Hepatocyte (in vitro differentiated cells): ENCODE results near the gene FAM227B.

Experiments
- CTCF ChIP-seq: fragments of 200-600 bp; sonication (generic); IDR thresholded peaks from 2 replicates; pipeline ENCODE4 v1.5.1; 2016; ENCODE audit warnings: antibody characterized with exemption, mild to moderate bottlenecking; ENCODE audit not compliant: poor library complexity
- EZH2 ChIP-seq: fragments of 200-600 bp; sonication (generic); IDR thresholded peaks from 2 replicates; pipeline ENCODE4 v1.6.1; 2016; ENCODE audit warnings: antibody characterized with exemption, mild to moderate bottlenecking, borderline replicate concordance
- EZH2phosphoT487 ChIP-seq: fragments of 200-600 bp; sonication (generic); IDR thresholded peaks from one replicate; pipeline ENCODE4 v1.6.1; 2018; ENCODE audit warnings: antibody characterized with exemption, mild to moderate bottlenecking, low read depth, moderate library complexity; ENCODE audit not compliant: unreplicated experiment, severe bottlenecking

DNA sequence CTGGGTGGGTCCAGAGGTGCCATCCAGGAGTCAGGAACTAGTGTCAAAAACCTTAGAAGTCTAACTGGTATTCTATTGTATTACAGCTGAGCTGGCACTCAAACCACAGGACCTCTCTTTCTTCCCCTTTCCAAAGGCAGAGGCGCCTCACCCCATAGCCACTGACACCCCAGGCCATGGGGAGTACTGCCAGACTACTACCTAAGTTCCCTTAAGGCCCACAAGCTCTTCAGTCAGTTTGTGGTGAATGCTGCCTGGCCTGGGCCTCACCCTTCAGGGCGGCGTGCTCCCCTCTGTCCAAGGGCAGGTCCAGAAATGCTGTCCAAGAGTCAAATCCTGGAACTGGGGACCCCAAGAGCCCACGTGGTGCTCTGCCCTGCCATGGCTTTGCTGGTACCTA, 240.6 kb downstream of the FAM227B start:
- TF ChIP-seq CTCF (no peak), EZH2 (no peak), EZH2phosphoT487 (no peak)
